CD4-positive, alpha-beta T cell treated with Interleukin-15 for 4 hours (primary cell): ENCODE data around the gene NHSL2.
"Not testable (repeated sequence)": the region's sequence is repeated elsewhere in the genome, so short reads cannot be mapped to it uniquely, and the experiment has no call there.

Experiments used
- DNase-seq: peaks from one replicate; pipeline ENCODE4 v3.0.0-alpha.2; 2020; ENCODE audit warnings: low spot score

NHSL2 gene

DNA sequence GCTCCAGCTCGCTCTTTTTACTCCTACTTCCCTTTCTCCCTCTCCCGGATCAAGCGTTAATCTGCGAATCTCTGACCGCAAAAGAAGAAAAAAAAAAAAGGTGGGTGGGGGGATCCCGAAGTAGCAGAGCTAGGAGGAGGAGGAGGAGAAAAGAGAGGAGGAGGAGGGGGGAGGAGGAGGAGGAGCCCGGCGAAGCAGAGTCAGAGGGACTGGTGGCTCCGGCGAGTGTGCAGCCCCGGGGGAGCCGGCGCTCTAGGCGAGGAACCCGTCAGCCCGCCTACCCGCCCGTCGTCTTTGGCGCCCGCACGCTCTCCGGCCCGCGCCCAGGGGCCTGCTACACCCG, at the start of gene NHSL2:
Gene NHSL2 (plus strand): TSS at position 203 of the 343 bp plus-strand sequence.
- no peak for DNase-seq

- no peak for DNase-seq
Measured at GRCh38 chrX:71867680-71868079, 43.0 kb upstream of the NHSL2 start.

GRCh38 chrX:71869566-71869965, 41.1 kb upstream of the NHSL2 start:
- DNase-seq: not testable (repeated sequence)

DNA sequence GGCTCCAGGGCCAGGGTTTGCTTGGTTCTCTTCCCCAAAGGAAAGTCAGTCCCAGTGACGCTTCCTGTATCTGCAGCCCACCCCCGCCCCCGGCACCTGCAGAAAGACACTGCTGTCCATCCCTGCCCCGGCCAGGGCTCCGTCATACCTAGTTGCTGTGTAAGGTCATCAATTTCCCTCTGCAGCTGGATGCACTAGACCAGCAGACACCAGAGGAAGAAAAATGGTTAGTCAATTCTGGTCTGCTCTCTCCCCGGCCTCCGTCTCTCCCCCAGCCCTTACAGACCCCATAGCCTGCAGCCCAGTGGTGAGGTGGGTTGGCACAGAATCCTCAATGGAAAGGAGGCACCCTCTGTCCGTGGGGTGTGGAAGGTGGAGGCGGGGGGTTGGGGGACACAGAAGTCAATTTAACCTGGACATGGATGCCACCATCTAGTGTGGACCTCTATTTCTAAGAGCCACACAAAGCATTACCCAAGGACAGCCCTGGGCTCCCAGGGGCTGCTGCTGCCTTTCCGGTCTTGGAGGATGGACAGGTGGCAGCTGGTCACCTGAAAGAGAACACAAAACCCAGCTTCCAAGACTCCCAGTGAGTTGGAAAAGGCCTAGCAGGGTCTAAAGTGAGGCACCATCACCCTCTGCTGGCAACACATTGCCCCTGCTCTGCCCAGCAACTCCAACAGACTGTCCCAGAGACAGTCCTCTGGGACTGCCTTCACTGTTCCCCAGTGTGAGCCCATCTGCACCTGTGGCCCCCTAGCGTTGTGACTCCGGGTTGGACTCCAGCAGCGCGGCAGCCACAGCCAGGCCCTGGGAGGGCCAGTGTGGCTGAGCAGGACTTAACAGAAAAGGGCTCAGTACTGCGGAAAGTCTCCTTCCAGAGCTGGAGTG, 40.2 kb upstream of the NHSL2 start:
- no peak for DNase-seq

DNA sequence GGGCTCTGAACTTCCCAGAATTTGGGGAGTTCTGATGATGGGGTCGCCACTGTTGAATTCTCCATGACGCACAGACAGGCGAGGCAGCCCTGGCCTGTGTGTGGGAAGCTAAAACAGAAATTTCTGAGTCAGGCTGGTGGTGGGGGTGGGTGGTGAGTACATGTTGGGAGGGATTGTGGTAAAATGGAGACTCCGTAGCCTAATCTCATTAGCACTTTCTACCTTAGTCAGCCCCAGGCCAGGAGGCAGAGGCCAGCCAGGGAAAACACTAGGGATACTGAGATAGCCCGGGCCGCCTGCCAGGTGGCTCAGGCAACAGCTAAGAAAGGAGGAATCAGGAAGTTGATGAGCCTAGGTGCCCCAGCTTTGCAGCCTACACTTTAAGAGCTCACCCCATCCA, 39.3 kb upstream of the NHSL2 start:
- DNase-seq: no peak

- DNase-seq: no peak
Measured at GRCh38 chrX:71872542-71873458, 37.8 kb upstream of the NHSL2 start.

GRCh38 chrX:71873459-71873833, 37.2 kb upstream of the NHSL2 start:
- no peak for DNase-seq

GRCh38 chrX:71876841-71877240, 33.8 kb upstream of the NHSL2 start:
- DNase-seq: not testable (repeated sequence)

GRCh38 chrX:71885099-71885498, 25.5 kb upstream of the NHSL2 start:
- no peak for DNase-seq

DNA sequence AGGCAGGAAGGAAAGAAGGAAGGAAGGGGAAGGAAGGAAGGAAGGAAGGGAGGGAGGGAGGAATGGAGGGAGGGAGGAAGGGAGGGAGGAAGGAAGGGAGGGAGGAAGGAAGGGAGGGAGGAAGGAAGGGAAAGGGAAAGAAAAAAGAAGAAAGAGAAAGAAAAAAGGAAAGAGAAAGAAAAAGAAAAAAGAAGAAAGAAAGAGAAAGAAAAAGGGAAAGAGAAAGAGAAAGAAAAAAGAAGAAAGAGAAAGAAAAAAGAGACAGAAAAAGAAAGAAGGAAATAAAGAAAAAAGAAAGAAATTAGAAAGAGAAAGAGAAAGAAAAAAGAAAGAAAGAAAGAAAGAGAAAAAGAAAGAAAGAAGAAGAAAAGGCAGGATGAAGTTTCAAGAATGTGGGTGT, 15.0 kb upstream of the NHSL2 start:
- DNase-seq: no peak

DNA sequence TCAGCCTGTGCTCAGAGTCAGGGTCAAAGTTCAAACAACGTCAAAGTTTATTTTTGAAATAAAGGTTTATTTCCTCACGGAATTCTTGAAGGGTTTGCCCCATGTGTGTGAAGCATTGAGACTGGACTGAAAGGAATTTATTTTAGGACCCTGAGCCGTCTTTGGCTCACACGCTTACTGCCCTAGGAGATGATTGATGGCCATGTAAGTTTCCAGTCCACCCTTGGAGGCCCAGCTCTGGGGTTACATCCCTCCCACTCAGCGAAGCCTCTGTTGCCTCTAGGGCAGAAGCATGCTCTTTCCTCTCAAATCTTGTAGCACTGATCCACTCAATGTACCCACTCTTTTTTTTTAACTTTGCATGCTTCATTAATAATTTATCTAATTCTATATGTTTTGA, 4.5 kb upstream of the NHSL2 start:
- no peak for DNase-seq

DNA sequence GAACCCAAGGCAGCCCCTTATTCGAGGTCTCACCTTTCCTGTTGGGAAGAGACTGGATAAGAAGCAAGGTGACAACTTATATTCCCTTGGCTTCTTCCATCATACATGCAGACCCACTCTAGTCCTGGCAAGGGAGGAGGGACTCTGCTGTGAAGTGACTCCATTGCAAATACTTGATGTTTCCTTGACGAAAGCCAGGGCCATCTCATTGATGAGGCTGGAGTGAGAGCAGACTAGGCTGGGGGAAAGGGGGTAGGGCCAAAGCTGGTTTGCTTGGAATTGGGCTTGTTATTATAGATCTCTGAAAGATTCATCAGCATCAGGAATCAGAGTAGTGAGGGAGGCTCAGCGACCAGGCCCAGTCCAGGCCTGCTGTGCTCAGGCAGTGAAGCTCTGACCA, 2.3 kb upstream of the NHSL2 start:
- DNase-seq: no peak

- no peak for DNase-seq
Measured at GRCh38 chrX:71909956-71910355, 689 bp upstream of the NHSL2 start.

GRCh38 chrX:71910986-71911730, 513 bp downstream of the NHSL2 start:
- peak; percentile 0 for DNase-seq

- DNase-seq: no peak
Measured at GRCh38 chrX:71911731-71912050, 1.0 kb downstream of the NHSL2 start.

GRCh38 chrX:71912156-71912555, 1.5 kb downstream of the NHSL2 start:
- DNase-seq: no peak

DNA sequence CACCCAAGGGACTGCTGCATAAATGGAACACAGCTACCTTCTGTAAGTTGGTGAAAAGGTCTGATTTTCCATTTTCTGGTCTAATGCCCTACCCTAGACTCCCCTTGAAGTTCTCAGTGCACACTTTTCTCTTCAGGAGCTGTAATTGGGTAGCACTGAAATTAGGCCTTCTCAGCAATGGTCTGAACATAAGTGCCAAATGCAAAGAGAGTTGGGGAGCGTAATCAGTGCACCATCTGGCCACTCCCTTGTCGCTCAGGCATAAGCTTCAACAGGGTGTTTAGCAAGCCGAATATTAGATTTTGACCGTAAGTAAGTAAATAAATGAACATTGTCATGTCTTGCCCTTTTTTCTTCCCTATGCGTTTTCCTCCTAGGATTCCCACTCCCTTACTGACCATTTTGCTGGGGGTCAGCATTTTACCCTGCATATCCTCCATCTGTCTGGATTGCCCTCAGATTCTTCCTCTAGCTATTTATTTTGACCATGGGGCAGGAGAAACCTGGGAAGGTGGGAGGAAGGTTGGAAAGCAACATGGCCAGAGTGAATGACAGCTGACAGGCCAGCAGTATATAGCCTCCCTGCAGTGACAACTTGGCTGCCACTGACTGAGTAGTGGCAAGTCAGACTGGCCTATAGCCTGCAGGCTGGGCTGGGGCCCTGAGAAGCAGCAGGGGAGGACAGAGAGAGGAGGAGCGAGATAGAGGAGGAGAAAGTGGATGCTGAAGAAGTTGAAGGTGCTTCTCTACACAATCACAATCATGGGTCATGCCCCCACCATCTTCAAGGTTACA, 2.7 kb downstream of the NHSL2 start:
- DNase-seq: no peak

GRCh38 chrX:71917621-71918343, 7.1 kb downstream of the NHSL2 start:
- DNase-seq: no peak

- DNase-seq: no peak
Measured at GRCh38 chrX:71919431-71919830, 8.8 kb downstream of the NHSL2 start.

- DNase-seq: no peak
Measured at GRCh38 chrX:71919886-71920285, 9.2 kb downstream of the NHSL2 start.

DNA sequence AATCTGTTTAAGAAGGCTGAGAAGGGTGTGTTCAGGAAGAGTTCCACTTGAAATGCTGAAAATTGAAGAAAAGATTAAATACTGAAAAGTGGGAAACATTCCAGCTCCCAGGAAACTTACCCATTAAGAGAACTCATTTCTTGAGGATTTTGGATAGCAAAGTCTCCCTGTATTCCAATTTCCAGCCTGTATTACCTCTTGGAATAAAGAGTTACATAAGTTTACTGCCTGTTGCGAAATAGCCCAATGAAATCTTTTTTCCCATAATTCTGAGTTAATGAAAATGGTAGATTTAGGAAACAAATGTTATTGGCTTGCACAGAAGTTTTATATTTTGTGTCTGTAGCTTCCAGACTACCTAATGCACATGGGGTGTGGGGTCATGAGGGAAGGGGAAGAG, 12.0 kb downstream of the NHSL2 start:
- no peak for DNase-seq
